ENCODE measurements around the gene NUDT1.

The NUDT1 gene

GRCh38 chr7:2215851-2216250 is 26.2 kb upstream of the NUDT1 start:
- Histone ChIP-seq H3K9me3 (ENCODE audit: low read length) (no peaks in the 10 kb centered on the region), H3F3A (ENCODE audit: insufficient read depth, low read length) (no peaks in the 10 kb centered on the region), H3K4me2 (ENCODE audit: low read length) (no peak overlapping the region), H3K36me3 (ENCODE audit: insufficient read depth, low read length) (peaks cover 85% of the 10 kb centered on the region), H3K9ac (ENCODE audit: low read length) (no peak overlapping the region), H3K79me2 (ENCODE audit: insufficient read depth, low read length) (no peaks in the 10 kb centered on the region), H4K20me1 (ENCODE audit: insufficient read depth, low read length) (no peaks in the 10 kb centered on the region), H3K27ac (ENCODE audit: low read depth, low read length, poor library complexity, severe bottlenecking) (no peak overlapping the region), H3K27me3 (ENCODE audit: insufficient read depth, low read length) (no peaks in the 10 kb centered on the region), H3K4me3 (ENCODE audit: low read depth, low read length, poor library complexity, severe bottlenecking) (no peak overlapping the region), H2AFZ (ENCODE audit: low read length) (no peak overlapping the region), H3K9me2 (ENCODE audit: low read depth, low read length) (no peaks in the 10 kb centered on the region), H3K4me1 (ENCODE audit: insufficient read depth, low read length, severe bottlenecking) (no peaks in the 10 kb centered on the region)
- no peak for TF ChIP-seq EZH2 (IDR thresholded peaks at IDR 0.05; ENCODE audit: borderline replicate concordance, low read length)
- TF ChIP-seq CTCF (IDR thresholded peaks at IDR 0.05; ENCODE audit: low read length) = no peak

GRCh38 chr7:2217206-2217605 is 24.8 kb upstream of the NUDT1 start:
- H3K27ac ChIP-seq (ENCODE audit: low read depth, low read length, poor library complexity, severe bottlenecking) = no peak overlapping the region
- no peaks in the 10 kb centered on the region for H3K27me3 ChIP-seq (ENCODE audit: insufficient read depth, low read length)

DNA sequence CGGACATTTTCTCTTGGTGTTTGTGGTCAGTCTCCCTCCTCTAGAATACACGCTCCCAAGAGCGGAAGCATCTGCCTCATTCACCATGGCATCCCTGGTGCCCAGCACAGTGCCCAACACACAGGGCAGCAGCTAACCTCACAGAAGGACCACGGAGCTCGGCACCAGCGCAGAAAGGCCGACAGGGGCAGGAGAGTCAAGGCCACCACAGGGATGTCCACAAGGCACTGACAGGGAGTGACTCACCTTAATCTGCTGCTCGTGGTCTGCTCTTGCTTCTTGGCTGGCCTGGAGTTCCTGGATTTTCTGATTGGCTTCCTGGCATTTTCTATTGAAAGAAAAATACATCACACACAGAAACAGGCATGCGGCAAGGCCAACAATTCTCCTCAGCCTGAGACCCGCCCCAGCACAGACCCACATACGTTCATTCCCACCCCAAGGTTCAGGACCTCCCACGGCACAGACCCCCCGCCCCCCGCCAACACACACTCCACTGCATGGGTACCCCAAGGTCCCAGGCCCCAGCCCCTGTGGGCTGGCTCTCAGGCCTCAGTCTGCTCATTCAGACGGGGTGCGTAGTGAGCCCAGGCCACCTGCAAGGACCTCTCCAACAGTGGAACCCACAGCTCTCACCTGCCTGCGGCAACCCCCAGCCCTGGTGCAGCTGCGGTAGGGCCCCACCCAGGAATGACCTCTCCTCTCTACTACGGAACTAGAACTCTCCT is 24.1 kb upstream of the NUDT1 start:
- H3K27me3 ChIP-seq (ENCODE audit: insufficient read depth, low read length) = no peaks in the 10 kb centered on the region
- peaks cover 80% of the 10 kb centered on the region for H3K36me3 ChIP-seq (ENCODE audit: insufficient read depth, low read length)
- no peaks in the 10 kb centered on the region for H3F3A ChIP-seq (ENCODE audit: insufficient read depth, low read length)
- H3K27ac ChIP-seq (ENCODE audit: low read depth, low read length, poor library complexity, severe bottlenecking) = no peak overlapping the region
- no peaks in the 10 kb centered on the region for H3K79me2 ChIP-seq (ENCODE audit: insufficient read depth, low read length)
- H3K9ac ChIP-seq (ENCODE audit: low read length) = no peak overlapping the region
- no peak overlapping the region for H3K4me2 ChIP-seq (ENCODE audit: low read length)
- no peak overlapping the region for H2AFZ ChIP-seq (ENCODE audit: low read length)
- no peaks in the 10 kb centered on the region for H4K20me1 ChIP-seq (ENCODE audit: insufficient read depth, low read length)
- no peaks in the 10 kb centered on the region for H3K4me1 ChIP-seq (ENCODE audit: insufficient read depth, low read length, severe bottlenecking)
- no peaks in the 10 kb centered on the region for H3K9me3 ChIP-seq (ENCODE audit: low read length)
- H3K4me3 ChIP-seq (ENCODE audit: low read depth, low read length, poor library complexity, severe bottlenecking) = no peak overlapping the region
- no peaks in the 10 kb centered on the region for H3K9me2 ChIP-seq (ENCODE audit: low read depth, low read length)
- TF ChIP-seq CTCF (IDR thresholded peaks at IDR 0.05; ENCODE audit: low read length) = no peak
- TF ChIP-seq EZH2 (IDR thresholded peaks at IDR 0.05; ENCODE audit: borderline replicate concordance, low read length) = no peak

More at GRCh38 chr7:2217206-2217605, 24.8 kb upstream of the NUDT1 start:
- Histone ChIP-seq H3F3A (ENCODE audit: insufficient read depth, low read length) (no peaks in the 10 kb centered on the region), H3K4me2 (ENCODE audit: low read length) (no peak overlapping the region), H3K4me1 (ENCODE audit: insufficient read depth, low read length, severe bottlenecking) (no peaks in the 10 kb centered on the region), H3K9me3 (ENCODE audit: low read length) (no peaks in the 10 kb centered on the region), H3K4me3 (ENCODE audit: low read depth, low read length, poor library complexity, severe bottlenecking) (no peak overlapping the region), H3K9me2 (ENCODE audit: low read depth, low read length) (no peaks in the 10 kb centered on the region), H2AFZ (ENCODE audit: low read length) (no peak overlapping the region), H3K79me2 (ENCODE audit: insufficient read depth, low read length) (no peaks in the 10 kb centered on the region), H3K9ac (ENCODE audit: low read length) (no peak overlapping the region), H3K36me3 (ENCODE audit: insufficient read depth, low read length) (peaks cover 80% of the 10 kb centered on the region), H4K20me1 (ENCODE audit: insufficient read depth, low read length) (no peaks in the 10 kb centered on the region)
- TF ChIP-seq CTCF (IDR thresholded peaks at IDR 0.05; ENCODE audit: low read length) (no peak), EZH2 (IDR thresholded peaks at IDR 0.05; ENCODE audit: borderline replicate concordance, low read length) (no peak)
